ENCODE measurements around the gene SEC23IP.

Gene SEC23IP

GRCh38 chr10:119947300-119947699 lies 54.8 kb downstream of the SEC23IP start:
- no peak for TF ChIP-seq CTCF (conservative IDR thresholded peaks at IDR 0.05; ENCODE audit: control insufficient read depth, insufficient read depth, low read depth, low read length)
- peak; percentile 12 for DNase-seq (ENCODE audit: low read depth)
- H3K4me3 ChIP-seq (ENCODE audit: control insufficient read depth, low read depth, low read length): no peak overlapping the region

DNA sequence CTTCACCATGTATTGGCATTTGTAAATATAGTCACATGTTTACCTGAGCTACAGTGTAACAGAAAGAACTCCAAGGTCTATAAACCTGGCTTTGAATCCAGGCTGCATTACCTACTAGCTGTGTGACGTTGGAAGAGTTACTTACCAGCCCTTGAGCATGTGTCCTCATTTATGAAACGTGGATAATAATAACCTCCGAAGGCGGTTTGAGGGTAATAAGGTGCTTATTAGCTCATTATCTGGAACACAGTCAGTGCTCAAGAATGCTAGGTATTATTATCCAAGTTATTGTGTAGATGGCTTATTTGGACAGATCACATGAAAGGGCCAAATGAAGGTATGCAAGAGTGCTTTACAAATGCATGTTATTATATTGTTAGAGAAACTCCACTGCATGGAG lies 64.9 kb downstream of the SEC23IP start:
- no peak overlapping the region for H3K4me3 ChIP-seq (ENCODE audit: control insufficient read depth, low read depth, low read length)
- DNase-seq (ENCODE audit: low read depth): no peak
- TF ChIP-seq CTCF (conservative IDR thresholded peaks at IDR 0.05; ENCODE audit: control insufficient read depth, insufficient read depth, low read depth, low read length): no peak

DNA sequence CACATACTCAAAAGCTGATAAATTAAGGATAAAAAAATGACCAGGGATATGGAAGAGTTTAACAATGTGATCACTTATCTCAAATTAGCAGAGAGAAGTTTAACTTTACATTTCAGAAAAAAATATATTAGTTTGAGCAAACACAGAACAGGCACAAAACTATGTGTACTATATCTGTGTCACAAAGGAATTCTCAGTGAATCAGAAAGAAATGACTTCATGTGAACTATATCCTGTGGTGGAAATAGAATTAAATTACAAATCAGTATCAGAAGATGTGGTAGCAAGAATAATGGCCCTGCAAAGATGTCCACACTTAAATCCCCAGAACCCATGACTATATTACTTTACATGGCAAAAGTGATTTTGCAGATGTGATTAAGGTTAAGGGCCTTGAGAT lies 70.3 kb downstream of the SEC23IP start:
- no peak for DNase-seq (ENCODE audit: low read depth)
- TF ChIP-seq CTCF (conservative IDR thresholded peaks at IDR 0.05; ENCODE audit: control insufficient read depth, insufficient read depth, low read depth, low read length): no peak
- H3K4me3 ChIP-seq (ENCODE audit: control insufficient read depth, low read depth, low read length): no peak overlapping the region

DNA sequence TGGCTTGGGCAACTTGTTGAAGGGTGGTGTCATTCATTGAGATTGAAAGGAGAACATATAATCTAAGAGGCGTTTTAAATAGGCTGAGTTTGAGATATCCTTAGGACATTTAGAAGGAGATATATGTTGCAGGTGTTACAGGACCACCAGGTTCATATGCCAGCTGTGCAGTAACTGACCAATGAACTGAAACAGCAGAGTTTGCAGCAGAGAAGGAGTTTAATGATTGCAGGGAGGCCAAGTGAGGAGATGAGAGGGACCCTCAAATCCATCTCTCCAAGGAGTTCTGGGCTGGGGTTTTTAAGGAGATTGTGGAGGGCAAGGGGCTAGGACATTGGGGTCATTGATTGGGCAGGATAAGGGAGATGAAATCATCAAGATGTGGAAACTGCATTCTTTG lies 74.5 kb downstream of the SEC23IP start:
- TF ChIP-seq CTCF (conservative IDR thresholded peaks at IDR 0.05; ENCODE audit: control insufficient read depth, insufficient read depth, low read depth, low read length): no peak
- no peak for DNase-seq (ENCODE audit: low read depth)
- no peak overlapping the region for H3K4me3 ChIP-seq (ENCODE audit: control insufficient read depth, low read depth, low read length)

GRCh38 chr10:119969609-119970008 lies 77.1 kb downstream of the SEC23IP start:
- no peak overlapping the region for H3K4me3 ChIP-seq (ENCODE audit: control insufficient read depth, low read depth, low read length)
- TF ChIP-seq CTCF (conservative IDR thresholded peaks at IDR 0.05; ENCODE audit: control insufficient read depth, insufficient read depth, low read depth, low read length): no peak
- no peak for DNase-seq (ENCODE audit: low read depth)

- no peak for TF ChIP-seq CTCF (conservative IDR thresholded peaks at IDR 0.05; ENCODE audit: control insufficient read depth, insufficient read depth, low read depth, low read length)
Measured at GRCh38 chr10:119970107-119970506, 77.6 kb downstream of the SEC23IP start.

GRCh38 chr10:119970963-119971362 lies 78.4 kb downstream of the SEC23IP start:
- no peak for TF ChIP-seq CTCF (conservative IDR thresholded peaks at IDR 0.05; ENCODE audit: control insufficient read depth, insufficient read depth, low read depth, low read length)
- H3K4me3 ChIP-seq (ENCODE audit: control insufficient read depth, low read depth, low read length): no peak overlapping the region
- no peak for DNase-seq (ENCODE audit: low read depth)

More at GRCh38 chr10:119970107-119970506, 77.6 kb downstream of the SEC23IP start:
- no peak overlapping the region for H3K4me3 ChIP-seq (ENCODE audit: control insufficient read depth, low read depth, low read length)
- no peak for DNase-seq (ENCODE audit: low read depth)
